HepG2 (cell line): ENCODE measurements around the gene FOXD3. TPM values are rescaled to one million over a fixed set of nuclear protein-coding genes. Genes with fewer than 3 reads are reported as not detected.
A peak's percentile ranks its signal among the peaks of the same experiment; 100 is the strongest.

Source experiments
- ATAC-seq: fragments of 200-7000 bp; cut with Tn5 transposase; 3 replicates; pipeline ENCODE4 v1.9.1; 2020; ENCODE audit warnings: mild to moderate bottlenecking, moderate library complexity
- BruUV-seq: library from RNA; stranded (reverse); fragments of 400-500 nt; replicated peaks from 2 replicates; lab custom pipeline; 2021; lab: Mats Ljungman, UMichigan
- CTCF ChIA-PET: fragments of 300-600 bp; formaldehyde crosslinking; extraction: SDS; loops from one replicate; lab custom pipeline; 2021; ENCODE audit warnings: low total read pairs, inconsistent platforms, low intra/inter-chr PET ratio; lab: Yijun Ruan, JAX
- POLR2A ChIA-PET: fragments of 350-600 bp; sonication (Branson Sonifier 250); formaldehyde crosslinking; loops from one replicate; lab custom pipeline; 2020; ENCODE audit warnings: antibody characterized with exemption, inconsistent platforms; lab: Yijun Ruan, JAX
- DNase-seq: peaks from one replicate; pipeline ENCODE4 v3.0.0-alpha.2; 2015; ENCODE audit warnings: low spot score
- FAIRE-seq: peaks from 3 replicates; lab custom pipeline; 2011; peaks lifted over from hg19 to GRCh38; lab: Jason Lieb, UNC
- H2AFZ ChIP-seq: one replicate; pipeline ENCODE4 v1.6.1; 2011; ENCODE audit warnings: low read length, inconsistent platforms
- H3K27ac ChIP-seq: fragments of 300-600 bp; 3 replicates; pipeline ENCODE4 v1.8.0; 2011; ENCODE audit warnings: mixed run types, mild to moderate bottlenecking, mixed read lengths, low read length, inconsistent platforms; ENCODE audit not compliant: insufficient read depth; ENCODE audit errors: extremely low read length
- H3K27me3 ChIP-seq, 2 experiments: fragments of 200-600 bp in 1 of 2; 2 replicates in 1 of 2; 3 replicates in 1 of 2; pipeline versions ENCODE4 v1.6.0 to v1.8.0; 2011; ENCODE audit warnings: low read length in 2 of 2, mild to moderate bottlenecking in 2 of 2, moderate library complexity in 2 of 2, inconsistent platforms in 1 of 2; ENCODE audit not compliant: insufficient read depth in 2 of 2, control insufficient read depth in 1 of 2
- H3K36me3 ChIP-seq, 2 experiments: fragments of 200-600 bp in 1 of 2; replicated peaks in 1 of 2; 2 replicates in 1 of 2; 3 replicates in 1 of 2; pipeline versions ENCODE4 v1.5.1 to v1.8.0; 2011; ENCODE audit warnings: low read length in 2 of 2, inconsistent platforms in 1 of 2; ENCODE audit not compliant: insufficient read depth in 2 of 2, control insufficient read depth in 1 of 2
- H3K4me1 ChIP-seq: 2 replicates; pipeline ENCODE4 v1.5.1; 2012; ENCODE audit warnings: low read length, inconsistent platforms; ENCODE audit not compliant: insufficient read depth
- H3K4me2 ChIP-seq: 2 replicates; pipeline ENCODE4 v1.6.0; 2011; ENCODE audit warnings: low read depth, low read length, inconsistent platforms
- H3K4me3 ChIP-seq, 3 experiments: fragments of 200-600 bp in 1 of 3; sonication (generic), shearing (Covaris generic) in 1 of 3; replicated peaks in 1 of 3; 2 replicates each; pipeline ENCODE4 v1.5.1; 2011 to 2016; ENCODE audit warnings: low read length in 3 of 3, inconsistent platforms in 2 of 3, low read depth in 2 of 3, mild to moderate bottlenecking in 2 of 3, control low read depth in 1 of 3, mixed read lengths in 1 of 3; ENCODE audit not compliant: insufficient read depth in 1 of 3
- H3K79me2 ChIP-seq: one replicate; pipeline ENCODE4 v1.6.1; 2011; ENCODE audit warnings: low read length, inconsistent platforms; ENCODE audit not compliant: insufficient read depth
- H3K9ac ChIP-seq: 2 replicates; pipeline ENCODE4 v1.6.0; 2011; ENCODE audit warnings: mild to moderate bottlenecking, low read depth, low read length, inconsistent platforms; ENCODE audit not compliant: insufficient read depth
- H3K9me3 ChIP-seq: 2 replicates; pipeline ENCODE4 v1.5.1; 2012; ENCODE audit warnings: mild to moderate bottlenecking, low read length
- H4K20me1 ChIP-seq: 2 replicates; pipeline ENCODE4 v1.6.0; 2011; ENCODE audit warnings: inconsistent platforms, mild to moderate bottlenecking, low read length, moderate library complexity; ENCODE audit not compliant: insufficient read depth
- CHD4 ChIP-seq: fragments of 200-600 bp; sonication (generic); IDR thresholded peaks from 2 replicates; pipeline ENCODE4 v1.7.0; 2017; ENCODE audit warnings: mild to moderate bottlenecking, low read length, borderline replicate concordance
- DNMT1 ChIP-seq: sonication (generic); formaldehyde crosslinking; IDR thresholded peaks from 2 replicates; pipeline ENCODE4 v1.5.1; 2020; ENCODE audit warnings: mild to moderate bottlenecking, missing genetic modification reagents
- DNMT3B ChIP-seq: conservative IDR thresholded peaks from 2 replicates; pipeline ENCODE4 v1.6.1; 2016; ENCODE audit warnings: missing biosample characterization, control low read depth
- FOXA3 ChIP-seq: IDR thresholded peaks from 2 replicates; pipeline ENCODE4 v1.6.1; 2016; ENCODE audit warnings: missing genetic modification reagents, missing compliant biosample characterization
- HMG20A ChIP-seq: IDR thresholded peaks from 2 replicates; pipeline ENCODE4 v1.6.1; 2016; ENCODE audit warnings: borderline replicate concordance
- KAT2B ChIP-seq: fragments of 150-350 bp; IDR thresholded peaks from 2 replicates; pipeline ENCODE4 v1.6.1; 2014; ENCODE audit warnings: low read depth, low read length, borderline replicate concordance
- KMT2B ChIP-seq: IDR thresholded peaks from 2 replicates; pipeline ENCODE4 v1.6.1; 2016; ENCODE audit warnings: missing genetic modification reagents, missing compliant biosample characterization
- MED1 ChIP-seq: sonication (generic); formaldehyde crosslinking; IDR thresholded peaks from 2 replicates; pipeline ENCODE4 v1.4.0; 2020; ENCODE audit warnings: missing genetic modification reagents
- PHF20 ChIP-seq: sonication (generic); formaldehyde crosslinking; IDR thresholded peaks from 2 replicates; pipeline ENCODE4 v1.5.0; 2020; ENCODE audit warnings: mild to moderate bottlenecking, missing genetic modification reagents
- SRSF9 ChIP-seq: fragments of 200-400 bp; formaldehyde crosslinking; IDR thresholded peaks from 2 replicates; pipeline ENCODE4 v1.6.1; 2018; ENCODE audit warnings: borderline replicate concordance, mild to moderate bottlenecking, low read depth, low read length; ENCODE audit not compliant: insufficient read depth, poor library complexity, severe bottlenecking
- ZBTB46 ChIP-seq: sonication (generic); formaldehyde crosslinking; IDR thresholded peaks from 2 replicates; pipeline ENCODE4 v1.4.0; 2020; ENCODE audit warnings: mild to moderate bottlenecking, missing genetic modification reagents, borderline replicate concordance
- ZFP36L2 ChIP-seq: sonication (generic); formaldehyde crosslinking; IDR thresholded peaks from 2 replicates; pipeline ENCODE4 v1.4.0; 2020; ENCODE audit warnings: missing genetic modification reagents
- WGBS: methylation state at CpG from one replicate; pipeline ENCODE4 v1.1.6; 2017; ENCODE audit warnings: low lambda C conversion rate; 5-methylcytosine and 5-hydroxymethylcytosine counted together
- in situ Hi-C: cut with HindIII; loops from 2 replicates; pipeline ENCODE4 v1.10.0; 2017; ENCODE audit warnings: low pct_unique_long_range_greater_than_20kb; ENCODE audit not compliant: extremely low pct_ligation_motif_present
- intact Hi-C: fragments of 100-400 bp; cut with micrococcal nuclease; formaldehyde crosslinking; loops from one replicate; pipeline ENCODE4 v1.10.0; 2022; ENCODE audit not compliant: unreplicated experiment
- polyA plus RNA-seq, 8 experiments: library from polyadenylated mRNA; depleted of rRNA in 3 of 8; stranded (reverse) in 7 of 8; unstranded in 1 of 8; fragments of >200 nt; fragmentation: Illumina TruSeq in 4 of 8; extraction: Trizol in 4 of 8; gene quantifications; 2 replicates each; pipeline versions ENCODE4 v1.2.1 to v1.2.3, GENCODE V29; 2011 to 2016; ENCODE audit warnings: low read depth in 4 of 8, missing spikeins in 1 of 8, mixed read lengths in 1 of 8; ENCODE audit not compliant: insufficient read depth in 1 of 8
- total RNA-seq, 5 experiments: library from RNA; depleted of rRNA; stranded (reverse); fragments of >200 nt; fragmentation: Illumina TruSeq; extraction: Trizol; gene quantifications; 2 replicates each; pipeline ENCODE4 v1.2.3, GENCODE V29; 2016; ENCODE audit warnings: low read depth in 1 of 5
- TF ChIP-seq, protein P1 (sequence below): sonication (generic); formaldehyde crosslinking; IDR thresholded peaks from 2 replicates; pipeline ENCODE4 v1.8.0; 2022; ENCODE audit warnings: missing genetic modification reagents, mild to moderate bottlenecking, inconsistent platforms, borderline replicate concordance
- TF ChIP-seq, protein P2 (sequence below): sonication (generic); formaldehyde crosslinking; IDR thresholded peaks from 2 replicates; pipeline ENCODE4 v1.4.0; 2020; ENCODE audit warnings: missing genetic modification reagents
- TF ChIP-seq, protein P3 (sequence below): sonication (generic); formaldehyde crosslinking; IDR thresholded peaks from 2 replicates; pipeline ENCODE4 v1.5.1; 2020; ENCODE audit warnings: mild to moderate bottlenecking, moderate library complexity, missing genetic modification reagents
- TF ChIP-seq, protein P4 (sequence below): sonication (generic); formaldehyde crosslinking; IDR thresholded peaks from 2 replicates; pipeline ENCODE4 v1.4.0; 2020; ENCODE audit warnings: missing genetic modification reagents, borderline replicate concordance

The FOXD3 gene
- total and polyA plus RNA-seq, 2 of the 13 experiments (the other 11 are each of a cell fraction or from before 2014, with no cell fraction given): not detected

GRCh38 chr1:63276624-63277023, 45.7 kb upstream of the FOXD3 start:
- no peaks in the 10 kb centered on the region for H4K20me1 ChIP-seq
- DNase-seq (no peak), ATAC-seq (no peak), FAIRE-seq (no peak)
- no peaks in the 10 kb centered on the region for H3K9me3 ChIP-seq
- no peak overlapping the region for H3K27ac ChIP-seq
- no peak overlapping the region for H3K4me3 ChIP-seq
- ChIA-PET CTCF (no interaction called here), POLR2A (no interaction called here)
- H3K79me2 ChIP-seq: no peaks in the 10 kb centered on the region
- 51% methylated on average over 8 of the region's 8 CpGs for WGBS
- H3K27me3 ChIP-seq: no peaks in the 10 kb centered on the region
- peak overlapping the region; percentile 15 for H2AFZ ChIP-seq
- in situ Hi-C loops (no loop called here), intact Hi-C loops (no loop called here)
- H3K4me1 ChIP-seq: peaks cover 9% of the 10 kb centered on the region
- H3K36me3 ChIP-seq: no peaks in the 10 kb centered on the region
- no peak overlapping the region for H3K4me2 ChIP-seq
- no peak overlapping the region for H3K9ac ChIP-seq
- no TSS peak for BruUV-seq
- TF ChIP-seq MED1 (CRISPR knock-in tag) (no peak), FOXA3 (CRISPR knock-in tag) (no peak), HMG20A (CRISPR knock-in tag) (no peak), SRSF9 (no peak), KMT2B (CRISPR knock-in tag) (no peak), ZFP36L2 (CRISPR knock-in tag) (no peak), DNMT1 (CRISPR knock-in tag) (no peak), CHD4 (no peak), ZBTB46 (CRISPR knock-in tag) (no peak), DNMT3B (CRISPR knock-in tag) (no peak), PHF20 (CRISPR knock-in tag) (no peak), KAT2B (no peak)
- TF ChIP-seq, protein P1, sequence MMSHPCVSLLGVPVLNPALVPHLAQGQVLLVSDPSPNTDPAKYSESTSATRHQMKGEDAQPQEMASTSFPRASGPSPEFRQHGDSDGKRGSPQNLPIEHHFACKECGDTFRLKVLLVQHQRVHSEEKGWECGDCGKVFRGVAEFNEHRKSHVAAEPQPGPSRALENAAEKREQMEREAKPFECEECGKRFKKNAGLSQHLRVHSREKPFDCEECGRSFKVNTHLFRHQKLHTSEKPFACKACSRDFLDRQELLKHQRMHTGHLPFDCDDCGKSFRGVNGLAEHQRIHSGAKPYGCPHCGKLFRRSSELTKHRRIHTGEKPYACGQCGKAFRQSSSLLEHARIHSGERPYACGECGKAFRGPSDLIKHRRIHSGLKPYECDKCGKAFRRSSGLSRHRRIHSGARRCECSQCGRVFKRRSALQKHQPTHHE (CRISPR knock-in tag): no peak
- TF ChIP-seq, protein P2, sequence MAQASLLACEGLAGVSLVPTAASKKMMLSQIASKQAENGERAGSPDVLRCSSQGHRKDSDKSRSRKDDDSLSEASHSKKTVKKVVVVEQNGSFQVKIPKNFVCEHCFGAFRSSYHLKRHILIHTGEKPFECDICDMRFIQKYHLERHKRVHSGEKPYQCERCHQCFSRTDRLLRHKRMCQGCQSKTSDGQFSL (CRISPR knock-in tag): no peak
- TF ChIP-seq, protein P3, sequence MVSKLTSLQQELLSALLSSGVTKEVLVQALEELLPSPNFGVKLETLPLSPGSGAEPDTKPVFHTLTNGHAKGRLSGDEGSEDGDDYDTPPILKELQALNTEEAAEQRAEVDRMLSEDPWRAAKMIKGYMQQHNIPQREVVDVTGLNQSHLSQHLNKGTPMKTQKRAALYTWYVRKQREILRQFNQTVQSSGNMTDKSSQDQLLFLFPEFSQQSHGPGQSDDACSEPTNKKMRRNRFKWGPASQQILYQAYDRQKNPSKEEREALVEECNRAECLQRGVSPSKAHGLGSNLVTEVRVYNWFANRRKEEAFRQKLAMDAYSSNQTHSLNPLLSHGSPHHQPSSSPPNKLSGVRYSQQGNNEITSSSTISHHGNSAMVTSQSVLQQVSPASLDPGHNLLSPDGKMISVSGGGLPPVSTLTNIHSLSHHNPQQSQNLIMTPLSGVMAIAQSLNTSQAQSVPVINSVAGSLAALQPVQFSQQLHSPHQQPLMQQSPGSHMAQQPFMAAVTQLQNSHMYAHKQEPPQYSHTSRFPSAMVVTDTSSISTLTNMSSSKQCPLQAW (CRISPR knock-in tag): no peak
- TF ChIP-seq, protein P4, sequence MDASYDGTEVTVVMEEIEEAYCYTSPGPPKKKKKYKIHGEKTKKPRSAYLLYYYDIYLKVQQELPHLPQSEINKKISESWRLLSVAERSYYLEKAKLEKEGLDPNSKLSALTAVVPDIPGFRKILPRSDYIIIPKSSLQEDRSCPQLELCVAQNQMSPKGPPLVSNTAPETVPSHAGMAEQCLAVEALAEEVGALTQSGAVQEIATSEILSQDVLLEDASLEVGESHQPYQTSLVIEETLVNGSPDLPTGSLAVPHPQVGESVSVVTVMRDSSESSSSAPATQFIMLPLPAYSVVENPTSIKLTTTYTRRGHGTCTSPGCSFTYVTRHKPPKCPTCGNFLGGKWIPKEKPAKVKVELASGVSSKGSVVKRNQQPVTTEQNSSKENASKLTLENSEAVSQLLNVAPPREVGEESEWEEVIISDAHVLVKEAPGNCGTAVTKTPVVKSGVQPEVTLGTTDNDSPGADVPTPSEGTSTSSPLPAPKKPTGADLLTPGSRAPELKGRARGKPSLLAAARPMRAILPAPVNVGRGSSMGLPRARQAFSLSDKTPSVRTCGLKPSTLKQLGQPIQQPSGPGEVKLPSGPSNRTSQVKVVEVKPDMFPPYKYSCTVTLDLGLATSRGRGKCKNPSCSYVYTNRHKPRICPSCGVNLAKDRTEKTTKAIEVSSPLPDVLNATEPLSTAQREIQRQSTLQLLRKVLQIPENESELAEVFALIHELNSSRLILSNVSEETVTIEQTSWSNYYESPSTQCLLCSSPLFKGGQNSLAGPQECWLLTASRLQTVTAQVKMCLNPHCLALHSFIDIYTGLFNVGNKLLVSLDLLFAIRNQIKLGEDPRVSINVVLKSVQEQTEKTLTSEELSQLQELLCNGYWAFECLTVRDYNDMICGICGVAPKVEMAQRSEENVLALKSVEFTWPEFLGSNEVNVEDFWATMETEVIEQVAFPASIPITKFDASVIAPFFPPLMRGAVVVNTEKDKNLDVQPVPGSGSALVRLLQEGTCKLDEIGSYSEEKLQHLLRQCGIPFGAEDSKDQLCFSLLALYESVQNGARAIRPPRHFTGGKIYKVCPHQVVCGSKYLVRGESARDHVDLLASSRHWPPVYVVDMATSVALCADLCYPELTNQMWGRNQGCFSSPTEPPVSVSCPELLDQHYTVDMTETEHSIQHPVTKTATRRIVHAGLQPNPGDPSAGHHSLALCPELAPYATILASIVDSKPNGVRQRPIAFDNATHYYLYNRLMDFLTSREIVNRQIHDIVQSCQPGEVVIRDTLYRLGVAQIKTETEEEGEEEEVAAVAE (CRISPR knock-in tag): no peak
